Measurements from ENCODE around the gene CGNL1.

DNA sequence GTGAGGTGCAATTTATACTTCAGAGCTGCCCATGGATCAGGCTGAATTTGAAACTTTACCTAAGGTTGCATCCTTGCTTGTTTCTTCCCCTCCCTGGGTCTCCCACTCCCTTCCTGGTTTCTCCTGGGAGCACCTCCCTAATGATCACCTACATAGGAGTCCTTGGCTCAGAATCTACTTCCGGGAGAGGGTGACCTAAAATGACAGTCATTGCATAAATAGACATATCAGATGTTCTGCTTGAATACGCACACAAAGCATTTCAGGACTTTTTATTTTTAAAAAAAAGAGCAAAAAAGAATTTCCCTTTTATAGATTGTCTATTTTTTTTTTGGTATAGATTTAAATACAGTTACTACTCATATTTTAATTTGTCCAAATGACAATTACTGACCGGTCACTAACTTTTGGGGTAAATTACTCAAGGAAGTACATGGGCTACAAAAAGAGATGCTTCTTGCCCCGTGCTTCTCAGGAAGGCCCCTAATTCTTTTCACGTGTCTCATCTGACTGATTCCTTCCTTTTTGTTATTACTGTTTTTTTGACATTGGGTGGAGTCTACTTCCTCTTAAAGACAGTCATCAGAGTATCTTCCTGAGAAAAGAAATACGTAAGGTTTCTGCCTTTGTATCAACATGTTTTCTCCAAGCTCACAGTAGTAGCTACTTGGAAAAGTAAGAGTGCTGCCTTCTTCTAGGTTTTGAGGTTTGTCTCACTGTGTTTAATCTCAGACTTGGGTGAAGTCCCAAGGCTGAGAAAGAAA lies 210.5 kb downstream of the CGNL1 start:
- TF ChIP-seq POLR2A (IDR thresholded peaks at IDR 0.05) (no peak), POLR2AphosphoS5 (IDR thresholded peaks at IDR 0.05) (no peak), EP300 (IDR thresholded peaks at IDR 0.05) (no peak)
- TF ChIP-seq, protein P1, sequence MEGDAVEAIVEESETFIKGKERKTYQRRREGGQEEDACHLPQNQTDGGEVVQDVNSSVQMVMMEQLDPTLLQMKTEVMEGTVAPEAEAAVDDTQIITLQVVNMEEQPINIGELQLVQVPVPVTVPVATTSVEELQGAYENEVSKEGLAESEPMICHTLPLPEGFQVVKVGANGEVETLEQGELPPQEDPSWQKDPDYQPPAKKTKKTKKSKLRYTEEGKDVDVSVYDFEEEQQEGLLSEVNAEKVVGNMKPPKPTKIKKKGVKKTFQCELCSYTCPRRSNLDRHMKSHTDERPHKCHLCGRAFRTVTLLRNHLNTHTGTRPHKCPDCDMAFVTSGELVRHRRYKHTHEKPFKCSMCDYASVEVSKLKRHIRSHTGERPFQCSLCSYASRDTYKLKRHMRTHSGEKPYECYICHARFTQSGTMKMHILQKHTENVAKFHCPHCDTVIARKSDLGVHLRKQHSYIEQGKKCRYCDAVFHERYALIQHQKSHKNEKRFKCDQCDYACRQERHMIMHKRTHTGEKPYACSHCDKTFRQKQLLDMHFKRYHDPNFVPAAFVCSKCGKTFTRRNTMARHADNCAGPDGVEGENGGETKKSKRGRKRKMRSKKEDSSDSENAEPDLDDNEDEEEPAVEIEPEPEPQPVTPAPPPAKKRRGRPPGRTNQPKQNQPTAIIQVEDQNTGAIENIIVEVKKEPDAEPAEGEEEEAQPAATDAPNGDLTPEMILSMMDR (IDR thresholded peaks at IDR 0.05), result no peak

Measured in upper lobe of left lung (tissue), 4 donors.